Measurements from ENCODE around the gene AFDN. TPM values are rescaled to one million over a fixed set of nuclear protein-coding genes. Genes with fewer than 3 reads are reported as not detected.

The AFDN gene
- total and polyA plus RNA-seq, 3 donors from 2014 or later, result 87.6 to 333 (median 291) TPM

GRCh38 chr6:167856474-167856873, 29.8 kb downstream of the AFDN start:
- peaks cover 28% of the 10 kb centered on the region for H3K4me1 ChIP-seq
- intact Hi-C loops (cut with DNase I; ENCODE audit: low total_unique reads), result no loop called here
- H3K27ac ChIP-seq, result no peak overlapping the region
- no peaks in the 10 kb centered on the region for H3K9me3 ChIP-seq
- H3K27me3 ChIP-seq, result no peaks in the 10 kb centered on the region
- WGBS, 2 donors, result 90 to 93% methylated on average over 1 of the region's 1 CpG
- DNase-seq, result no peak
- no peaks in the 10 kb centered on the region for H3K36me3 ChIP-seq (ENCODE audit: low read depth, missing control alignments)
- no peak for TF ChIP-seq POLR2A (IDR thresholded peaks at IDR 0.05)
- no peak for TF ChIP-seq CTCF (IDR thresholded peaks at IDR 0.05)
- no peak overlapping the region for H3K4me3 ChIP-seq

GRCh38 chr6:167856999-167857660, 30.4 kb downstream of the AFDN start:
- intact Hi-C loops (cut with DNase I; ENCODE audit: low total_unique reads), result no loop called here
- Histone ChIP-seq H3K9me3 (no peaks in the 10 kb centered on the region), H3K36me3 (ENCODE audit: low read depth, missing control alignments) (no peaks in the 10 kb centered on the region), H3K4me1 (peaks cover 28% of the 10 kb centered on the region), H3K4me3 (no peak overlapping the region), H3K27ac (no peak overlapping the region), H3K27me3 (no peaks in the 10 kb centered on the region)
- 76 to 78% methylated on average over 5 of the region's 5 CpGs for WGBS, 2 donors
- TF ChIP-seq POLR2A (IDR thresholded peaks at IDR 0.05), result no peak
- TF ChIP-seq CTCF (IDR thresholded peaks at IDR 0.05), result no peak
- DNase-seq, result no peak

GRCh38 chr6:167858086-167858591, 31.4 kb downstream of the AFDN start:
- H3K9me3 ChIP-seq, result no peaks in the 10 kb centered on the region
- no peak overlapping the region for H3K4me3 ChIP-seq
- intact Hi-C loops (cut with DNase I; ENCODE audit: low total_unique reads), result no loop called here
- no peaks in the 10 kb centered on the region for H3K27me3 ChIP-seq
- no peaks in the 10 kb centered on the region for H3K36me3 ChIP-seq (ENCODE audit: low read depth, missing control alignments)
- peak overlapping the region in 1 of 2 donors; percentile 15 for H3K27ac ChIP-seq
- peaks cover 28% of the 10 kb centered on the region for H3K4me1 ChIP-seq
- no peak for DNase-seq
- 36 to 40% methylated on average over 1 of the region's 1 CpG for WGBS, 2 donors
- TF ChIP-seq POLR2A (IDR thresholded peaks at IDR 0.05) (no peak), CTCF (IDR thresholded peaks at IDR 0.05) (no peak)

DNA sequence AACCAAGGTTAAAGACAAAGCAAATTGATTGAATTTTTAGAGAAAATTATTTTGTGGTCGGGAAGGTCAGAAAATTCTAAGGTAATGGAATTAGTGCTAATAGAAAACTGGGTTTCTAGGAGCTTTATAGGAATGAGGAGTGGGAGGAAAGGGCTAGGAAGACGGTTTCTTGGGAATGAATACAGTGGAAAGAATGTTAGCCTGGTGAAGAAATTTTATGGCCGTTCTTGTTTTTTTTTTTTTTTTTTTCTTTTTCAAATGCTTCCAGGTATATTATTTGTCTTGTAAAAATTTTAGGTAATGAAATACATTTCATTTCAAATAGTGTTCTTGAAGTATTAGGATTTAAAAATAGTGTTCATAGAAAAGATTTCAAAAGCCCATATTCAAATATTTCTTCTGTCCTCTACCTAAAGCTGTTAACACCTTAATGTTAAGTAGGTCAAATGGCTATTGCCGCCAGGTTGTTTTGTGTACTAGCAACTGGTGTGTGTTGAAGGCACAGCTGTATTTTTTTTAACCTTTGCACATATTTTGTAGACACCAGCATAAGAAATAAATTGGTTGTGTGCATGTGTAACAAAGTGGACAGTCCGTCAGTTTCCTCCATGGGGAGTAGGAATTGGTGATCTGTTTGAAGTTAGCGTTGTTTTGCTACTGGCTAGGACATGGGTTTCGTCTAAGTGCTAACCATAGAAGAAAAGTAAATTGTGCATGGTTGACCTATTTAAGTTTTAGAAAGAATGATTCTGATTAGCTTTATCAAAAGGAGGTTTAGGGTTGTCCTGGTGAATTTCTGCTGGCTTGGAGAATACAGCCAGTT, 32.3 kb downstream of the AFDN start:
- no peak for DNase-seq
- H3K9me3 ChIP-seq, result no peaks in the 10 kb centered on the region
- no peaks in the 10 kb centered on the region for H3K36me3 ChIP-seq (ENCODE audit: low read depth, missing control alignments)
- H3K27me3 ChIP-seq, result no peaks in the 10 kb centered on the region
- peaks cover 28% of the 10 kb centered on the region for H3K4me1 ChIP-seq
- intact Hi-C loops (cut with DNase I; ENCODE audit: low total_unique reads), result no loop called here
- TF ChIP-seq CTCF (IDR thresholded peaks at IDR 0.05) (no peak), POLR2A (IDR thresholded peaks at IDR 0.05) (no peak)
- 48 to 51% methylated on average over 7 of the region's 7 CpGs for WGBS, 2 donors
- H3K4me3 ChIP-seq, result no peak overlapping the region
- H3K27ac ChIP-seq, result peak overlapping the region in 1 of 2 donors; percentile 19
